HL-60 (cell line): ENCODE data around the gene ZCWPW2.

ENCODE experiments used
- GABPA ChIP-seq: IDR thresholded peaks from 2 replicates; pipeline ENCODE4 v1.6.1; 2012; ENCODE audit warnings: low read depth
- POLR2AphosphoS5 ChIP-seq: IDR thresholded peaks from 2 replicates; pipeline ENCODE4 v1.6.1; 2012; ENCODE audit warnings: low read depth
- TF ChIP-seq, protein P1 (sequence below): IDR thresholded peaks from one replicate; pipeline ENCODE4 v1.5.1; 2011; ENCODE audit warnings: low read length, control low read depth, inconsistent platforms; ENCODE audit not compliant: insufficient read depth
- TF ChIP-seq, protein P2 (sequence below): IDR thresholded peaks from 2 replicates; pipeline ENCODE4 v1.6.1; 2012; ENCODE audit warnings: low read depth; ENCODE audit not compliant: insufficient replicate concordance

DNA sequence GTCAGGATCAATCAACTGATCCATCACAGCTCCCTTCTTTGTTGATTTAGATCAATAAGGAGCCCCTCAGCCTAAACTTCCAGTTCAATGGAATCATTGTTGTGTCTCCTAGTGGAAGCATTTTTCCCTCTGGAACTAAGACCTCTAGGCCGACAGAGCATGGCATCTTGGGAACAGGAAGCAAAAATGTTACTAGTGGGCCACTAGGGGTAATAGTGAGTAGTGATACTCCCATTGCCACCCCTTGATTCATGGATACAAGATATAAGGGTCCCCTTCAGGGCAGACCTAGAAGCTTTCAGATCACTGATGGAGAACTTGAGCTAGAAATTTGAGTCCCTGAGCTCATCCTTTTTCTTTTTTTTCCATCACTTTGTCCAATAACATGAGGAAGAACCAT lies 40.5 kb downstream of the ZCWPW2 start:
- TF ChIP-seq, protein P1, sequence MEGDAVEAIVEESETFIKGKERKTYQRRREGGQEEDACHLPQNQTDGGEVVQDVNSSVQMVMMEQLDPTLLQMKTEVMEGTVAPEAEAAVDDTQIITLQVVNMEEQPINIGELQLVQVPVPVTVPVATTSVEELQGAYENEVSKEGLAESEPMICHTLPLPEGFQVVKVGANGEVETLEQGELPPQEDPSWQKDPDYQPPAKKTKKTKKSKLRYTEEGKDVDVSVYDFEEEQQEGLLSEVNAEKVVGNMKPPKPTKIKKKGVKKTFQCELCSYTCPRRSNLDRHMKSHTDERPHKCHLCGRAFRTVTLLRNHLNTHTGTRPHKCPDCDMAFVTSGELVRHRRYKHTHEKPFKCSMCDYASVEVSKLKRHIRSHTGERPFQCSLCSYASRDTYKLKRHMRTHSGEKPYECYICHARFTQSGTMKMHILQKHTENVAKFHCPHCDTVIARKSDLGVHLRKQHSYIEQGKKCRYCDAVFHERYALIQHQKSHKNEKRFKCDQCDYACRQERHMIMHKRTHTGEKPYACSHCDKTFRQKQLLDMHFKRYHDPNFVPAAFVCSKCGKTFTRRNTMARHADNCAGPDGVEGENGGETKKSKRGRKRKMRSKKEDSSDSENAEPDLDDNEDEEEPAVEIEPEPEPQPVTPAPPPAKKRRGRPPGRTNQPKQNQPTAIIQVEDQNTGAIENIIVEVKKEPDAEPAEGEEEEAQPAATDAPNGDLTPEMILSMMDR: no peak
- TF ChIP-seq POLR2AphosphoS5 (no peak), GABPA (no peak)
- TF ChIP-seq, protein P2, sequence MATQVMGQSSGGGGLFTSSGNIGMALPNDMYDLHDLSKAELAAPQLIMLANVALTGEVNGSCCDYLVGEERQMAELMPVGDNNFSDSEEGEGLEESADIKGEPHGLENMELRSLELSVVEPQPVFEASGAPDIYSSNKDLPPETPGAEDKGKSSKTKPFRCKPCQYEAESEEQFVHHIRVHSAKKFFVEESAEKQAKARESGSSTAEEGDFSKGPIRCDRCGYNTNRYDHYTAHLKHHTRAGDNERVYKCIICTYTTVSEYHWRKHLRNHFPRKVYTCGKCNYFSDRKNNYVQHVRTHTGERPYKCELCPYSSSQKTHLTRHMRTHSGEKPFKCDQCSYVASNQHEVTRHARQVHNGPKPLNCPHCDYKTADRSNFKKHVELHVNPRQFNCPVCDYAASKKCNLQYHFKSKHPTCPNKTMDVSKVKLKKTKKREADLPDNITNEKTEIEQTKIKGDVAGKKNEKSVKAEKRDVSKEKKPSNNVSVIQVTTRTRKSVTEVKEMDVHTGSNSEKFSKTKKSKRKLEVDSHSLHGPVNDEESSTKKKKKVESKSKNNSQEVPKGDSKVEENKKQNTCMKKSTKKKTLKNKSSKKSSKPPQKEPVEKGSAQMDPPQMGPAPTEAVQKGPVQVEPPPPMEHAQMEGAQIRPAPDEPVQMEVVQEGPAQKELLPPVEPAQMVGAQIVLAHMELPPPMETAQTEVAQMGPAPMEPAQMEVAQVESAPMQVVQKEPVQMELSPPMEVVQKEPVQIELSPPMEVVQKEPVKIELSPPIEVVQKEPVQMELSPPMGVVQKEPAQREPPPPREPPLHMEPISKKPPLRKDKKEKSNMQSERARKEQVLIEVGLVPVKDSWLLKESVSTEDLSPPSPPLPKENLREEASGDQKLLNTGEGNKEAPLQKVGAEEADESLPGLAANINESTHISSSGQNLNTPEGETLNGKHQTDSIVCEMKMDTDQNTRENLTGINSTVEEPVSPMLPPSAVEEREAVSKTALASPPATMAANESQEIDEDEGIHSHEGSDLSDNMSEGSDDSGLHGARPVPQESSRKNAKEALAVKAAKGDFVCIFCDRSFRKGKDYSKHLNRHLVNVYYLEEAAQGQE: no peak
